Endodermal cell (in vitro differentiated cells): Measurements from ENCODE around the gene RPA4. TPM values are rescaled to one million over a fixed set of nuclear protein-coding genes. Genes with fewer than 3 reads are reported as not detected.

ENCODE experiments used
- DNase-seq: peaks from one replicate; pipeline ENCODE4 v3.0.0-alpha.2; 2017
- H3K27ac ChIP-seq: 2 replicates; pipeline ENCODE4 v1.5.1; 2013; ENCODE audit warnings: mild to moderate bottlenecking, low read depth, low read length, moderate library complexity
- H3K27me3 ChIP-seq: 2 replicates; pipeline ENCODE4 v1.6.1; 2013; ENCODE audit warnings: mild to moderate bottlenecking, low read length, moderate library complexity; ENCODE audit not compliant: insufficient read depth, control insufficient read depth, poor library complexity, severe bottlenecking
- H3K36me3 ChIP-seq: 2 replicates; pipeline ENCODE4 v1.7.0; 2013; ENCODE audit warnings: mild to moderate bottlenecking, low read length, moderate library complexity; ENCODE audit not compliant: control insufficient read depth, insufficient read depth
- H3K4me1 ChIP-seq: one replicate; pipeline ENCODE4 v1.7.0; 2013; ENCODE audit warnings: low read length; ENCODE audit not compliant: control insufficient read depth, insufficient read depth
- H3K4me3 ChIP-seq: 2 replicates; pipeline ENCODE4 v1.5.1; 2013; ENCODE audit warnings: mild to moderate bottlenecking, low read length, moderate library complexity
- H3K9ac ChIP-seq: 2 replicates; pipeline ENCODE4 v1.6.1; 2013; ENCODE audit warnings: mild to moderate bottlenecking, low read length, moderate library complexity; ENCODE audit not compliant: poor library complexity, severe bottlenecking; ENCODE audit errors: extremely low read depth
- H3K9me3 ChIP-seq: 2 replicates; pipeline ENCODE4 v1.6.1; 2013; ENCODE audit warnings: mild to moderate bottlenecking, low read length, moderate library complexity; ENCODE audit not compliant: control insufficient read depth
- H3K27ac Mint-ChIP-seq: 2 replicates; pipeline ENCODE4 v1.8.0; 2020; ENCODE audit warnings: mixed read lengths
- H3K27me3 Mint-ChIP-seq: 2 replicates; pipeline ENCODE4 v1.8.0; 2021; ENCODE audit warnings: mild to moderate bottlenecking, mixed read lengths; ENCODE audit not compliant: insufficient read depth
- H3K36me3 Mint-ChIP-seq: 2 replicates; pipeline ENCODE4 v1.8.0; 2020; ENCODE audit warnings: low read depth, mixed read lengths
- H3K4me1 Mint-ChIP-seq: 2 replicates; pipeline ENCODE4 v1.8.0; 2020; ENCODE audit warnings: mixed read lengths
- H3K4me3 Mint-ChIP-seq: 2 replicates; pipeline ENCODE4 v1.8.0; 2020; ENCODE audit warnings: mild to moderate bottlenecking, moderate library complexity, mixed read lengths
- H3K9me3 Mint-ChIP-seq: 2 replicates; pipeline ENCODE4 v1.8.0; 2020; ENCODE audit warnings: mild to moderate bottlenecking, mixed read lengths
- total RNA-seq, 2 donors: library from RNA; stranded (reverse); fragmentation: NEBNext Ultra II Directional in 1 of 2; extraction: Animal tissue kit (Norgen Biotek cat#: 25700) in 1 of 2; gene quantifications; 2 replicates in 1 of 2; 3 replicates in 1 of 2; pipeline ENCODE4 v1.2.1, GENCODE V29; 2021
- TF ChIP-seq, protein P1 (sequence below): fragments of 200-600 bp; sonication (generic); conservative IDR thresholded peaks from 2 replicates; pipeline ENCODE4 v1.5.0; 2021; ENCODE audit warnings: antibody characterized with exemption, mild to moderate bottlenecking

RPA4 gene
- total RNA-seq, 2 donors from 2014 or later = 0.22 to 1.8 TPM

DNA sequence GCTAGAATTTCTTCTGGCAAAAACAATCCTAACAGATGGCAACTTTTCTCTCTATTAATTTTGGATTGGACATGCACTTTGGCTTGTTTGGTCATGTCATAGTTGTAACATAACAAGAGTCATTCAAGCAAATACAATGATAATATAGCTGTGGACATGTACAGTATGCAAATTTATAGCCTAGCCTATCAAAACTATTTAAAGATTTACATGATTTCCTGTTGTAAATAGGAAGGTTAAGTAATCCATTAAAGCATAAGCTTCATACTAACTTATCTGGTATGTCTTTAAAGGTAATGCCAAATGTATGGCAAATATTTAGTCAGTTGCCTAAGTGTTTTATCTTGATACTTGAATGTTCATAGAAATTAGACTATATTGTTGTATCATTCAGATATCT is 45.3 kb downstream of the RPA4 start:
- H3K9me3 ChIP-seq = no peaks in the 10 kb centered on the region
- no peak for DNase-seq
- Mint-ChIP-seq H3K9me3 (no peaks in the 10 kb centered on the region), H3K27ac (no peak overlapping the region), H3K27me3 (no peaks in the 10 kb centered on the region), H3K4me1 (no peaks in the 10 kb centered on the region), H3K4me3 (no peak overlapping the region), H3K36me3 (peaks cover 4% of the 10 kb centered on the region)
- H3K4me3 ChIP-seq = no peak overlapping the region
- no peak overlapping the region for H3K27ac ChIP-seq
- H3K27me3 ChIP-seq = no peaks in the 10 kb centered on the region
- H3K36me3 ChIP-seq = no peaks in the 10 kb centered on the region
- TF ChIP-seq, protein P1, sequence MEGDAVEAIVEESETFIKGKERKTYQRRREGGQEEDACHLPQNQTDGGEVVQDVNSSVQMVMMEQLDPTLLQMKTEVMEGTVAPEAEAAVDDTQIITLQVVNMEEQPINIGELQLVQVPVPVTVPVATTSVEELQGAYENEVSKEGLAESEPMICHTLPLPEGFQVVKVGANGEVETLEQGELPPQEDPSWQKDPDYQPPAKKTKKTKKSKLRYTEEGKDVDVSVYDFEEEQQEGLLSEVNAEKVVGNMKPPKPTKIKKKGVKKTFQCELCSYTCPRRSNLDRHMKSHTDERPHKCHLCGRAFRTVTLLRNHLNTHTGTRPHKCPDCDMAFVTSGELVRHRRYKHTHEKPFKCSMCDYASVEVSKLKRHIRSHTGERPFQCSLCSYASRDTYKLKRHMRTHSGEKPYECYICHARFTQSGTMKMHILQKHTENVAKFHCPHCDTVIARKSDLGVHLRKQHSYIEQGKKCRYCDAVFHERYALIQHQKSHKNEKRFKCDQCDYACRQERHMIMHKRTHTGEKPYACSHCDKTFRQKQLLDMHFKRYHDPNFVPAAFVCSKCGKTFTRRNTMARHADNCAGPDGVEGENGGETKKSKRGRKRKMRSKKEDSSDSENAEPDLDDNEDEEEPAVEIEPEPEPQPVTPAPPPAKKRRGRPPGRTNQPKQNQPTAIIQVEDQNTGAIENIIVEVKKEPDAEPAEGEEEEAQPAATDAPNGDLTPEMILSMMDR = no peak
- H3K4me1 ChIP-seq = no peaks in the 10 kb centered on the region
- no peak overlapping the region for H3K9ac ChIP-seq

Other genes with a start within 250 kb of the RPA4 start
- 10 to 100 TPM; 21.5 to 51.8 TPM for gene DIAPH2, start 199.1 kb upstream of the RPA4 start, total RNA-seq